ENCODE measurements around the gene CUTC. TPM values are rescaled to one million over a fixed set of nuclear protein-coding genes. Genes with fewer than 3 reads are reported as not detected.
"Not testable (repeated sequence)": the region's sequence is repeated elsewhere in the genome, so short reads cannot be mapped to it uniquely, and the experiment has no call there.

CUTC gene
- total and polyA plus RNA-seq, 4 donors, result 13.0 to 24.7 (median 20.6) TPM

- DNase-seq (peak; percentile 21 to 67 (median 45)), ATAC-seq (ENCODE audit: insufficient read depth, low FRiP score) (no peak)
- no peak for TF ChIP-seq CTCF (IDR thresholded peaks at IDR 0.05; ENCODE audit: control extremely low read depth, extremely low read depth)
- Histone ChIP-seq H3K36me3 (ENCODE audit: control insufficient read depth in 4 of 4, insufficient read depth in 4 of 4, low read length in 4 of 4) (peaks cover 0 to 10% (median 3%) of the 10 kb centered on the region in 4 donors), H3K27ac (ENCODE audit: low read depth in 1 of 2, low read length in 1 of 2) (no peak overlapping the region), H3K27me3 (ENCODE audit: control insufficient read depth in 3 of 3, insufficient read depth in 3 of 3, low read length in 2 of 3) (no peaks in the 10 kb centered on the region), H3K4me3 (no peak overlapping the region), H3K9ac (ENCODE audit: insufficient read depth in 1 of 2, low read length in 2 of 2) (no peak overlapping the region), H3K9me3 (ENCODE audit: control insufficient read depth in 4 of 4, insufficient read depth in 3 of 4, low read length in 3 of 4) (no peaks in the 10 kb centered on the region), H3K4me1 (ENCODE audit: control insufficient read depth in 5 of 5, insufficient read depth in 5 of 5, low read length in 5 of 5) (peaks cover 0 to 11% (median 6%) of the 10 kb centered on the region in 5 donors)
- WGBS, 2 donors, result 60 to 88% methylated on average over 8 of the region's 8 CpGs
Observed at GRCh38 chr10:99733366-99733765, 1.3 kb downstream of the CUTC start.

GRCh38 chr10:99734111-99734510 lies 2.1 kb downstream of the CUTC start:
- not testable (repeated sequence) for H3K9me3 ChIP-seq (ENCODE audit: control insufficient read depth in 4 of 4, insufficient read depth in 3 of 4, low read length in 3 of 4); H3K9ac ChIP-seq (ENCODE audit: insufficient read depth in 1 of 2, low read length in 2 of 2); DNase-seq; H3K27me3 ChIP-seq (ENCODE audit: control insufficient read depth in 3 of 3, insufficient read depth in 3 of 3, low read length in 2 of 3); H3K27ac ChIP-seq (ENCODE audit: low read depth in 1 of 2, low read length in 1 of 2); ATAC-seq (ENCODE audit: insufficient read depth, low FRiP score); H3K4me3 ChIP-seq
- WGBS, 2 donors, result 98% methylated on average over 10 of the region's 10 CpGs
- peaks cover 0 to 11% (median 6%) of the 10 kb centered on the region in 5 donors for H3K4me1 ChIP-seq (ENCODE audit: control insufficient read depth in 5 of 5, insufficient read depth in 5 of 5, low read length in 5 of 5)
- H3K36me3 ChIP-seq (ENCODE audit: control insufficient read depth in 4 of 4, insufficient read depth in 4 of 4, low read length in 4 of 4), result peaks cover 0 to 12% (median 6%) of the 10 kb centered on the region in 4 donors

GRCh38 chr10:99740260-99740659 lies 8.2 kb downstream of the CUTC start:
- Histone ChIP-seq H3K9me3 (ENCODE audit: control insufficient read depth in 4 of 4, insufficient read depth in 3 of 4, low read length in 3 of 4) (peaks cover 0 to 12% (median 0%) of the 10 kb centered on the region in 4 donors), H3K9ac (ENCODE audit: insufficient read depth in 1 of 2, low read length in 2 of 2) (no peak overlapping the region), H3K27me3 (ENCODE audit: control insufficient read depth in 3 of 3, insufficient read depth in 3 of 3, low read length in 2 of 3) (no peaks in the 10 kb centered on the region), H3K4me3 (no peak overlapping the region), H3K27ac (ENCODE audit: low read depth in 1 of 2, low read length in 1 of 2) (no peak overlapping the region), H3K4me1 (ENCODE audit: control insufficient read depth in 5 of 5, insufficient read depth in 5 of 5, low read length in 5 of 5) (peaks cover 0 to 4% (median 0%) of the 10 kb centered on the region in 5 donors), H3K36me3 (ENCODE audit: control insufficient read depth in 4 of 4, insufficient read depth in 4 of 4, low read length in 4 of 4) (peaks cover 15 to 50% (median 32%) of the 10 kb centered on the region in 4 donors)
- no peak for TF ChIP-seq CTCF (IDR thresholded peaks at IDR 0.05; ENCODE audit: control extremely low read depth, extremely low read depth)
- DNase-seq, result no peak
- WGBS, 2 donors, result 97 to 98% methylated on average over 2 of the region's 2 CpGs
- ATAC-seq (ENCODE audit: insufficient read depth, low FRiP score), result no peak

- H3K36me3 ChIP-seq (ENCODE audit: control insufficient read depth in 4 of 4, insufficient read depth in 4 of 4, low read length in 4 of 4), result peaks cover 17 to 50% (median 34%) of the 10 kb centered on the region in 4 donors
- no peak overlapping the region for H3K27ac ChIP-seq (ENCODE audit: low read depth in 1 of 2, low read length in 1 of 2)
- H3K27me3 ChIP-seq (ENCODE audit: control insufficient read depth in 3 of 3, insufficient read depth in 3 of 3, low read length in 2 of 3), result no peaks in the 10 kb centered on the region
- TF ChIP-seq CTCF (IDR thresholded peaks at IDR 0.05; ENCODE audit: control extremely low read depth, extremely low read depth), result no peak
- DNase-seq (no peak), ATAC-seq (ENCODE audit: insufficient read depth, low FRiP score) (no peak)
- H3K9ac ChIP-seq (ENCODE audit: insufficient read depth in 1 of 2, low read length in 2 of 2), result no peak overlapping the region
- H3K4me1 ChIP-seq (ENCODE audit: control insufficient read depth in 5 of 5, insufficient read depth in 5 of 5, low read length in 5 of 5), result peaks cover 0 to 4% (median 0%) of the 10 kb centered on the region in 5 donors
- H3K4me3 ChIP-seq, result no peak overlapping the region
- WGBS, 2 donors, result 98 to 100% methylated on average over 3 of the region's 3 CpGs
- peaks cover 0 to 12% (median 0%) of the 10 kb centered on the region in 4 donors for H3K9me3 ChIP-seq (ENCODE audit: control insufficient read depth in 4 of 4, insufficient read depth in 3 of 4, low read length in 3 of 4)
Observed at GRCh38 chr10:99740933-99741559, 9.0 kb downstream of the CUTC start.

All from lung (tissue), 12 donors.